ENCODE measurements around the gene IL15RA.
A peak's percentile ranks its signal among the peaks of the same experiment; 100 is the strongest.

IL15RA gene

DNA sequence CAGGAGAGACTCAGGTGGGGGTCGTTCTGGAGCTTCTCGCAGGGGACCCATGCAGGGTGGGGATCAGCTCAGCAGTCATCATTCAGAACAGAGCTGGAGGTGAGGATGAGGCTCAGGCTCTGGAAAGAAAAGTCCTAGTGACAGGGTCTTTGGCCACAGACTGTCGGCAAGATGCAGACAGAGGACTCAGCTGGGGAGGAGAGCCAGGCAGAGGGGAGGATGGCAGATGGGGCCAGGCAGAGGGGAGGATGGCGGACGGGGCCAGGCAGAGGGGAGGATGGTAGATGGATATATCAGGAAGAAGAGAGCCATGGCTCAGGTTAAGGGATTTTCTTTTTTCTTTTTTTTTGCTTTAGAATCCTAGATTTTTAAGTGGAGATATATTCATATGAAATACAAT lies 7.7 kb upstream of the IL15RA start:
- Histone ChIP-seq H3K4me1 (ENCODE audit: control insufficient read depth, insufficient read depth, low read length) (peaks cover 3% of the 10 kb centered on the region), H3K9ac (ENCODE audit: low read length in 2 of 2) (no peak overlapping the region), H3K27me3 (ENCODE audit: control insufficient read depth in 1 of 2, insufficient read depth in 2 of 2, low read length in 2 of 2) (peaks cover 0 to 5% of the 10 kb centered on the region in 2 donors), H3K9me3 (ENCODE audit: control insufficient read depth in 2 of 2, low read length in 2 of 2) (no peaks in the 10 kb centered on the region), H3K4me3 (ENCODE audit: low read length in 2 of 2) (no peak overlapping the region), H3K36me3 (ENCODE audit: control insufficient read depth in 2 of 2, insufficient read depth in 2 of 2, low read length in 2 of 2) (no peaks in the 10 kb centered on the region), H3K27ac (ENCODE audit: low read length) (no peak overlapping the region)

DNA sequence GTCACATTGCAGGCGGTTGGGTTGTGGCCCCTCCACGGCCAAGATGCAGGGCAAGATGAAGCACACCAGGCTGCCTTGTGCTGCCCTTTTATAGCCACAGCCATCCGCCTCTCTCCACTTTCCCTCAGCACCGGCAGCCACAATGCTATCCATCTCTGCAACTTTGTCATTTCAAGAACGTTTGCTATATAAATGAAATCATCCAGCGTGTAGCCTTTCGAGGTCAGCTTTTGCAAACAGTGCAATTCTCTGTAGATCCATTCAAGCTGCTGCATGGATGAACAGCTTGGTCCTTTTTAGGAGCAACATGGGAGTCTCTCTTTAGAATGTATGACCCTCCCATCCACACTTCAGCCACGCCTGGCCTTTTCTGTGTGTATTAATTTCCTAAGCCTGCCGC lies 6.4 kb upstream of the IL15RA start:
- Histone ChIP-seq H3K4me1 (ENCODE audit: control insufficient read depth, insufficient read depth, low read length) (peaks cover 3% of the 10 kb centered on the region), H3K4me3 (ENCODE audit: low read length in 2 of 2) (no peak overlapping the region), H3K27me3 (ENCODE audit: control insufficient read depth in 1 of 2, insufficient read depth in 2 of 2, low read length in 2 of 2) (peaks cover 0 to 5% of the 10 kb centered on the region in 2 donors), H3K27ac (ENCODE audit: low read length) (no peak overlapping the region), H3K9me3 (ENCODE audit: control insufficient read depth in 2 of 2, low read length in 2 of 2) (no peaks in the 10 kb centered on the region), H3K9ac (ENCODE audit: low read length in 2 of 2) (no peak overlapping the region), H3K36me3 (ENCODE audit: control insufficient read depth in 2 of 2, insufficient read depth in 2 of 2, low read length in 2 of 2) (no peaks in the 10 kb centered on the region)

DNA sequence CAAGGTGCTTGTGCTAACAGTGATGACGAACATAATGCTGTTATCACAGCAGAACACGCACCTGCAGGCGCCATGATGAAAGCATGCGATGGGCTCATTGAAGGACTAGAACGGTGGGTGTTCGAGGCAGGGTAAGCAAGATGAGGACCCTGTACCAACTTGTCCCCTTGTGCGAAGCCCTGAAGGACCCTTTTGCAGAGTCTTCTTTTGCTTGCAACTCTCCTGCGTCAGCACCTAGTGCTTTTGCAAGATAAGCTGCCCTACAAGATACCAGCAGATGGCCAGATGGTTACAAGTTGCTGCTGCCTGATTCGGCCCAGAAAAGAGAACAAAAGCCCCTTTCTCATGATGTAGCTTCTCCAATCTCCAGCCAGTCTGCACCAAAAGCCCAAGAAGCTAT lies 4.2 kb upstream of the IL15RA start:
- H3K27ac ChIP-seq (ENCODE audit: low read length): no peak overlapping the region
- no peak overlapping the region for H3K4me3 ChIP-seq (ENCODE audit: low read length in 2 of 2)
- peaks cover 7% of the 10 kb centered on the region for H3K4me1 ChIP-seq (ENCODE audit: control insufficient read depth, insufficient read depth, low read length)
- H3K27me3 ChIP-seq (ENCODE audit: control insufficient read depth in 1 of 2, insufficient read depth in 2 of 2, low read length in 2 of 2): peaks cover 0 to 5% of the 10 kb centered on the region in 2 donors
- H3K9me3 ChIP-seq (ENCODE audit: control insufficient read depth in 2 of 2, low read length in 2 of 2): no peaks in the 10 kb centered on the region
- H3K36me3 ChIP-seq (ENCODE audit: control insufficient read depth in 2 of 2, insufficient read depth in 2 of 2, low read length in 2 of 2): no peaks in the 10 kb centered on the region
- H3K9ac ChIP-seq (ENCODE audit: low read length in 2 of 2): no peak overlapping the region

DNA sequence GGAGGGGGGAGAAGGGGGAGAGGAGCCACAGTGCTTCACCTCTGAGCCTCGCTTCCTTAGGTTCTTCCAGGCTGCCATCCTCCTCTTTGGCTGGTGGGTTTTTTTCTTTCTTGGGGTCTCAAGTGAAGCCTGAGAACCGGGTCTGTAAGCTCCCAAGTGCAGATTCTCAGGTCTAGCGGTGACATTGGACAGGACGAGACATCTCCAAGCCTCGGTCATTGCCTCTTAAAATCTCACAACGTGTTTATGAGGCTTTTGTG lies 817 bp upstream of the IL15RA start:
- peaks cover 7% of the 10 kb centered on the region for H3K4me1 ChIP-seq (ENCODE audit: control insufficient read depth, insufficient read depth, low read length)
- H3K36me3 ChIP-seq (ENCODE audit: control insufficient read depth in 2 of 2, insufficient read depth in 2 of 2, low read length in 2 of 2): no peaks in the 10 kb centered on the region
- H3K9me3 ChIP-seq (ENCODE audit: control insufficient read depth in 2 of 2, low read length in 2 of 2): no peaks in the 10 kb centered on the region
- peak overlapping the region; percentile 91 to 94 for H3K4me3 ChIP-seq (ENCODE audit: low read length in 2 of 2)
- H3K9ac ChIP-seq (ENCODE audit: low read length in 2 of 2): peak overlapping the region; percentile 55 to 65
- peak overlapping the region; percentile 66 for H3K27ac ChIP-seq (ENCODE audit: low read length)
- H3K27me3 ChIP-seq (ENCODE audit: control insufficient read depth in 1 of 2, insufficient read depth in 2 of 2, low read length in 2 of 2): no peaks in the 10 kb centered on the region

DNA sequence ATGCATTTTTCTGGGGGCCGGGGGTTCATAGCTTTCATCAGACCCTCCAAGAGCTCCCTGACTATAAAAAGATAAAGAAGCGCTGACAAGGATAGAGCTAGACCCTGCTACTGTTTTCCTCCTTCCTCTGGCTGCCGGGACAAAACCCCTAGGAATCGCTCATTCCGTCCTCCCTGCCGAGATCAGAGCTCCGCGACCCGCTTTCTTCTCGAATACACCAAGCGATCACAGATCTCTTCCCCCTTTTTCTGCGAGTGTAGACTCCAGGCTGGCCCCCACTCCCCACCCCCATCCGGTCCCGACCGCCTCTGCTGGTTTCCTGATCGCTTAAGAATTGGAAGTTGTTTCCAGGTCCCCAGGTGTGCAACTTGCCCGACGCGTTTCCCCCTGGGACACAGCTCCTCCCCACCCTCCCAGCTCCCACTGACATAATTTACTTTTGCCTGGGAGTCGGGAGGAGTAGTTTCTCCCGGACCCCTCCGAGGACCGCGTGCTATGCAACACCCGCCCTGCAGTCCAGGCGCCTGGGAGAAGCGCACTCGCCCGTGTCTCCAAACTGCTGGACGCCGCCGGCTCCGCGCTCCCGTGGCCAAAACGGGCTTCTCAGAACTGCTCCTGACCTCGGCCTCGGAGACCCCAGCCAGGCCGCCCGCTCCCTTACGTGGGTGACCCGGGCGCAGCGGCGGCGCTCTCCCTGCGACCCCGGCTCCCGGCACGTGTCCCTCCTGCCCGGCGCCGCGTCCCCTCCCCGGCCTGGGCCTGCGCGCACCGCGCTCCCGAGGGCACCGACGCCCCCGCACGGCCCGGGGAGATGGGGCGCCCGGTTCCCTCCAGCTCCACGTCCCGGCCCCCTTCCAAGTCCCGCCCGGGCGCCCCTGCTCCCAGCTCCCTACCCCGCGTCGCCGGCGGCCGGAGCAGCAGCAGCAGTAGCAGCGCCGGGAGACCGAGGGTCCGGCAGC lies 552 bp downstream of the IL15RA start:
- peak overlapping the region; percentile 66 for H3K27ac ChIP-seq (ENCODE audit: low read length)
- H3K4me3 ChIP-seq (ENCODE audit: low read length in 2 of 2): peak overlapping the region; percentile 91 to 94
- peaks cover 7% of the 10 kb centered on the region for H3K4me1 ChIP-seq (ENCODE audit: control insufficient read depth, insufficient read depth, low read length)
- H3K36me3 ChIP-seq (ENCODE audit: control insufficient read depth in 2 of 2, insufficient read depth in 2 of 2, low read length in 2 of 2): no peaks in the 10 kb centered on the region
- no peaks in the 10 kb centered on the region for H3K9me3 ChIP-seq (ENCODE audit: control insufficient read depth in 2 of 2, low read length in 2 of 2)
- H3K9ac ChIP-seq (ENCODE audit: low read length in 2 of 2): peak overlapping the region in 1 of 2 donors; percentile 65
- H3K27me3 ChIP-seq (ENCODE audit: control insufficient read depth in 1 of 2, insufficient read depth in 2 of 2, low read length in 2 of 2): no peaks in the 10 kb centered on the region

DNA sequence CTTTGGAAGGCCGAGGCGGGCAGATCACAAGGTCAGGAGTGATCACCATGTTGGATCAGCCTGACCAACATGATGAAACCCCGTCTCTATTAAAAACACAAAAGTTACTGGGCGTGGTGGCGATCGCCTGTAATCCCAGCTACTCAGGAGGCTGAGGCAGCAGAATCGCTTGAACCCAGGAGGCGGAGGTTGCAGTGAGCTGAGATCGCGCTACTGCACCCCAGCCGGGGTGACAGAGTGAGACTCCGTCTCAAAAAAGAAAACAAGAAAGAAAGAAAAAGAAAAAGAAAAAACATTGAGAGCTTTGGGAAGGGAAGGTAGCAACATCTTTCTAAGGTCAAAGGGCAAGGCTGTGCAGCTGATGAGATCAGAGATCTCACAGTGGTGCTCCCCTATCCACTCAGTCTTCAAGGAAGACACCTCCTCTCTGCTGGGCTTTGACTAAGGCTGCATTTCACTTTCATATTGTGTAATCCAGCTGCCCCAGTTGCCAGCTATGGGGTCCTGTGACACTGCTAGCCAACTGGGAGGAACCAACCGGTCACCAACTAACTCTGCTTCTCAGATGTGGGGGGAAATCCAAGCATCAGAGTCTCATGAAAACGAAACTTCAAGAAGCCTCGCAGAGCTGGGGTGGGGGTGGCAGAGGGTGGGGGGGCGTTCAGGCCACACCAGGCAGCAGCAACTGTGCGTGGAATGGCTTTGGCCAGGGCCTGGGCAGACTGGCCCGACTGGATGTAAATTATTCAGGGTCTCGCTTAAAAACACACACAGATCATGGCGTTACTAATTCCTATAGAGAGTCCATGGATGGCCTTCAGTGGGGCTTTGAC lies 1.5 kb downstream of the IL15RA start:
- Histone ChIP-seq H3K9ac (ENCODE audit: low read length in 2 of 2) (peak overlapping the region in 1 of 2 donors; percentile 65), H3K36me3 (ENCODE audit: control insufficient read depth in 2 of 2, insufficient read depth in 2 of 2, low read length in 2 of 2) (no peaks in the 10 kb centered on the region), H3K27ac (ENCODE audit: low read length) (peak overlapping the region; percentile 66), H3K27me3 (ENCODE audit: control insufficient read depth in 1 of 2, insufficient read depth in 2 of 2, low read length in 2 of 2) (no peaks in the 10 kb centered on the region), H3K4me3 (ENCODE audit: low read length in 2 of 2) (peak overlapping the region; percentile 63 to 94), H3K4me1 (ENCODE audit: control insufficient read depth, insufficient read depth, low read length) (peaks cover 10% of the 10 kb centered on the region), H3K9me3 (ENCODE audit: control insufficient read depth in 2 of 2, low read length in 2 of 2) (no peaks in the 10 kb centered on the region)

DNA sequence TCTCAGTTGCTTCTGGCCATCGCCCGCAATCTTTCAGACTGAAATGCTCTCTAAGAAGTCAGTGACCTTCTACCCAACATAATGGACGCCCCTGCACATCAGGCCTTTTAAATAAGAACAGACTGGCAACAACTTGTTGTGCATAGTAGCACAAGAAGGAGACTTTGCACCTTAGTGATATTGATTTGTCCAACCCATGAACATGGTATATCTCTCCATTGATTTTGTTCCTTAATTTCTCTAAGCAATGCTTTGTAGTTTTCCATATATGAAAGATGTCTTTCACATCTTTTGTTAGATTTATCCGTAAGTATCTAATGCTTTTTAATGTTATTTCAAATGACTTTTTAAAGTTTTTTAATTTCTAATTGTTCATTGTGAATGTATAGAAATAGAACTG lies 4.3 kb downstream of the IL15RA start:
- Histone ChIP-seq H3K4me1 (ENCODE audit: control insufficient read depth, insufficient read depth, low read length) (peaks cover 10% of the 10 kb centered on the region), H3K36me3 (ENCODE audit: control insufficient read depth in 2 of 2, insufficient read depth in 2 of 2, low read length in 2 of 2) (no peaks in the 10 kb centered on the region), H3K4me3 (ENCODE audit: low read length in 2 of 2) (no peak overlapping the region), H3K9ac (ENCODE audit: low read length in 2 of 2) (no peak overlapping the region), H3K27me3 (ENCODE audit: control insufficient read depth in 1 of 2, insufficient read depth in 2 of 2, low read length in 2 of 2) (no peaks in the 10 kb centered on the region), H3K9me3 (ENCODE audit: control insufficient read depth in 2 of 2, low read length in 2 of 2) (no peaks in the 10 kb centered on the region), H3K27ac (ENCODE audit: low read length) (no peak overlapping the region)

DNA sequence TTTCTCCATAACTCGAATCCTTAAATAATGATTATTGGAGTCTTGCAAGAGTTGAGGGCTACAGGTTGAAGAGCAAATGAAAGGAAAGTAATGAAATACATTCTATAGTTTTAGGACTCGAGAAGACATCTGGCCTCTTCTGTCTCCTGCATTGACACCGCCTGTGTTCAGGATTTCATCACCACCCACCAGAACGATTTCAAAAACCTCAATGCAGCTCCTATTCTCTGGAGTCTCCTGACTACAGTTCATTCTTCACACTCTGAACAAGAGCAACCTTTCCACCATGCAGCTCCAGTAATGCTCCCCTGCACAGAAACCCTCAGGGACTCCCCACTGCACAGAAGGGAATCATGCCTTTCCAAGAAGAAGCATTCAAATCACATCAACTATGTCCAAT lies 5.5 kb downstream of the IL15RA start:
- Histone ChIP-seq H3K9me3 (ENCODE audit: control insufficient read depth in 2 of 2, low read length in 2 of 2) (no peaks in the 10 kb centered on the region), H3K4me1 (ENCODE audit: control insufficient read depth, insufficient read depth, low read length) (peaks cover 8% of the 10 kb centered on the region), H3K27ac (ENCODE audit: low read length) (peak overlapping the region; percentile 18), H3K36me3 (ENCODE audit: control insufficient read depth in 2 of 2, insufficient read depth in 2 of 2, low read length in 2 of 2) (no peaks in the 10 kb centered on the region), H3K9ac (ENCODE audit: low read length in 2 of 2) (no peak overlapping the region), H3K27me3 (ENCODE audit: control insufficient read depth in 1 of 2, insufficient read depth in 2 of 2, low read length in 2 of 2) (no peaks in the 10 kb centered on the region), H3K4me3 (ENCODE audit: low read length in 2 of 2) (no peak overlapping the region)

DNA sequence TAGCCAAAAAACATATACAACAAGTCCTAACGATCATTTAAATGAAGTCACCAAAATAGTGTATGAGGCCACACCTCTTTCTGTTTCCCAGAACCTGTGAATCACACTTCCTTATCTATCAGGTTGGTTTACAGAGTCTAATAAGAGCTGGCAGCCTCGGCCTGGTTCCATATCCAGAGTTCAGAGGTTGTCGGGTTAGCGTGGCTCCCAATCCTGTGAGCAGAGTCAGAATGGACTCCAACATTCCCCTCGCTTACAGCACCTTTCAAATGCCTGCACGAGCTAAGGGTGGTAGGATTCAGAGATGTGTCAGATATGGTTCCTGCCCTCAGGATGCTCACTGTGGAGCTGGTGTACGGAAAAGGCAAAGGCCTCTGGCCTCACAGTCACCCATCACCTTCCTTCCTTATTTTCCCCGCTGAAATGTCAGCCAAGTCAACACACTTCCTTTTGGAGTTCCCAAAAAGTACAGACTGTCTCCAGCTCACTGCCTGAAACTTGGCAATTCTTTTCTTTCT lies 6.0 kb downstream of the IL15RA start:
- H3K9me3 ChIP-seq (ENCODE audit: control insufficient read depth in 2 of 2, low read length in 2 of 2): no peaks in the 10 kb centered on the region
- H3K36me3 ChIP-seq (ENCODE audit: control insufficient read depth in 2 of 2, insufficient read depth in 2 of 2, low read length in 2 of 2): no peaks in the 10 kb centered on the region
- H3K27me3 ChIP-seq (ENCODE audit: control insufficient read depth in 1 of 2, insufficient read depth in 2 of 2, low read length in 2 of 2): no peaks in the 10 kb centered on the region
- H3K9ac ChIP-seq (ENCODE audit: low read length in 2 of 2): no peak overlapping the region
- H3K4me1 ChIP-seq (ENCODE audit: control insufficient read depth, insufficient read depth, low read length): peaks cover 8% of the 10 kb centered on the region
- no peak overlapping the region for H3K4me3 ChIP-seq (ENCODE audit: low read length in 2 of 2)
- H3K27ac ChIP-seq (ENCODE audit: low read length): no peak overlapping the region

DNA sequence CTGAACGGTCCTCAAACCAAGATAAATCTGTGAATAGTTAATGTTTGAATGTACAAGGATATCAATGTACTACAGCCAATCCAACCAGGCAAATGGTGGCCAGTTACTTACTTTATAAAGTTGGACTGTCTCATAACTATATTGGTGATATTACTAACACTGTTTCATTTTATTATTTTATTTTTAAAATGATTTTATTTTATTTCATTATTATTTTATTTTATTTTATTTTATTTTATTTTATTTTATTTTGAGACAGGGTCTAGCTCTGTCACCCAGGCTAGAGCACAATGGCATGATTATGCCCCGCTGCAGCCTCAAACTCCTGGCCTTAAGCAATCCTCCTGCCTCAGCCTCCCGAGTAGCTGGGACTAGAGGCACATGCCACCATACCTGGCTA lies 6.8 kb downstream of the IL15RA start:
- no peaks in the 10 kb centered on the region for H3K36me3 ChIP-seq (ENCODE audit: control insufficient read depth in 2 of 2, insufficient read depth in 2 of 2, low read length in 2 of 2)
- no peaks in the 10 kb centered on the region for H3K9me3 ChIP-seq (ENCODE audit: control insufficient read depth in 2 of 2, low read length in 2 of 2)
- H3K4me1 ChIP-seq (ENCODE audit: control insufficient read depth, insufficient read depth, low read length): peaks cover 5% of the 10 kb centered on the region
- no peaks in the 10 kb centered on the region for H3K27me3 ChIP-seq (ENCODE audit: control insufficient read depth in 1 of 2, insufficient read depth in 2 of 2, low read length in 2 of 2)
- no peak overlapping the region for H3K4me3 ChIP-seq (ENCODE audit: low read length in 2 of 2)
- no peak overlapping the region for H3K9ac ChIP-seq (ENCODE audit: low read length in 2 of 2)
- H3K27ac ChIP-seq (ENCODE audit: low read length): no peak overlapping the region

All from stomach smooth muscle (tissue), 2 donors.